HG02840 (cell line): ENCODE results near the gene ZNF438.
A peak's percentile ranks its signal among the peaks of the same experiment; 100 is the strongest.
"Not testable (repeated sequence)": the region's sequence is repeated elsewhere in the genome, so short reads cannot be mapped to it uniquely, and the experiment has no call there.

Source experiments
- ATAC-seq: cut with Tn5 transposase; IDR thresholded peaks from one replicate; pipeline ENCODE4 v1.9.1; 2021; ENCODE audit warnings: mild to moderate bottlenecking, moderate library complexity, moderate number of reproducible peaks; ENCODE audit not compliant: unreplicated experiment, low FRiP score

ZNF438 gene, protein sequence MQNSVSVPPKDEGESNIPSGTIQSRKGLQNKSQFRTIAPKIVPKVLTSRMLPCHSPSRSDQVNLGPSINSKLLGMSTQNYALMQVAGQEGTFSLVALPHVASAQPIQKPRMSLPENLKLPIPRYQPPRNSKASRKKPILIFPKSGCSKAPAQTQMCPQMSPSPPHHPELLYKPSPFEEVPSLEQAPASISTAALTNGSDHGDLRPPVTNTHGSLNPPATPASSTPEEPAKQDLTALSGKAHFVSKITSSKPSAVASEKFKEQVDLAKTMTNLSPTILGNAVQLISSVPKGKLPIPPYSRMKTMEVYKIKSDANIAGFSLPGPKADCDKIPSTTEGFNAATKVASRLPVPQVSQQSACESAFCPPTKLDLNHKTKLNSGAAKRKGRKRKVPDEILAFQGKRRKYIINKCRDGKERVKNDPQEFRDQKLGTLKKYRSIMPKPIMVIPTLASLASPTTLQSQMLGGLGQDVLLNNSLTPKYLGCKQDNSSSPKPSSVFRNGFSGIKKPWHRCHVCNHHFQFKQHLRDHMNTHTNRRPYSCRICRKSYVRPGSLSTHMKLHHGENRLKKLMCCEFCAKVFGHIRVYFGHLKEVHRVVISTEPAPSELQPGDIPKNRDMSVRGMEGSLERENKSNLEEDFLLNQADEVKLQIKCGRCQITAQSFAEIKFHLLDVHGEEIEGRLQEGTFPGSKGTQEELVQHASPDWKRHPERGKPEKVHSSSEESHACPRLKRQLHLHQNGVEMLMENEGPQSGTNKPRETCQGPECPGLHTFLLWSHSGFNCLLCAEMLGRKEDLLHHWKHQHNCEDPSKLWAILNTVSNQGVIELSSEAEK

DNA sequence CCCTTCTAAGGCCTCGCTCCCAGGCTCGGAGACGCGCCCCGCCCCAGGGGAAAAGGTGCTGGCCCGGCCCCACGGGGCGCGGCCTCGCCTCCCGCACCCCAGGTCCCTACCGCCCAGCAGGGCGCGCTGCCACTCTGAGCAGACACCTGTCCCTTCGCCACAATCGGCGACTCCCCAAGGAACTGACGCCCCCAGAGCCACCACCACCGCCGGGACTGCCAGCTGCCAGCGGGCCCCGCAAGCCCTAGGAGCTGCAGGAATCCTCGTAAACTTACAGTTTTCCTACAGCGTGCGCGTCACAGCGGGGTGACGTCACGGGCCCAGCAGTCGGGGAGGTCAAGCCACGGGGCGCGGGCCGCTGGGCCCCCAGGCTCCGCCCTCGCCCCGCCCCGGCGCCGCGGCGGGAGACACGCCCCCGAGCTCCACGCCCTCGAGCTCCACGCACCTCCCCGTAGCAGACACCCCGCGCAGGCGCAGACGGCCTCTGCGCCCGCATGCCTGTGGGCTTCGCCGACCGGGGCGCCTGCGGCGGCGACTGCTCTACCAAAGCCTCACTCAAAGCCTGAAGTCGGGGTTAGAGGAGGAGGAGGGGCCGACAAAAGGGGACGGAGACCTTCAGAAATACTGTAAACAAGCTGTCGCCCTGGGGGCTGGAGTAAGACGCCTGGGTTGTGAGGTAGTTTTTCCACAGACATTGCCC, at the start of gene ZNF438:
Gene ZNF438, minus strand, starts transcription at position 308 of the 700 bp plus-strand sequence. CDS start 154,831 bp downstream, outside the sequence.
- ATAC-seq = peak; percentile 89

DNA sequence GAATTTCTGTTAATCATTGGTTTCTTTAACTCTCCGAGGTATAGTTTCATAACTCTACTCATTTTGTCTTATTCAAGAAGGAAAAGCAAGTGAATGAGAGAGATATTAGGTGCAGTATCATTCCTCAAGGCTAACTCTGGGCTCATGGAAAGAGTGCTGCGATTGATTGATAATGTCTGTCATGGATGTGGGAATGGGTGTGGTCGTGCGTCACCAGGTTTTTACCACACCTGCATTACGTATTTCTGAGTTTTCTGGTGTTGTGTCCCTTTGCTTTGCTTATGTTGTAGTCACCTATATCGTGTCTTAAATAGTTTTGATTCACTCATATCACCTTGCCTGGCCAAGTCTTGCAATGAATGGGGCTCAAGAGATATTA, 44.9 kb upstream of the ZNF438 start:
- no peak for ATAC-seq

DNA sequence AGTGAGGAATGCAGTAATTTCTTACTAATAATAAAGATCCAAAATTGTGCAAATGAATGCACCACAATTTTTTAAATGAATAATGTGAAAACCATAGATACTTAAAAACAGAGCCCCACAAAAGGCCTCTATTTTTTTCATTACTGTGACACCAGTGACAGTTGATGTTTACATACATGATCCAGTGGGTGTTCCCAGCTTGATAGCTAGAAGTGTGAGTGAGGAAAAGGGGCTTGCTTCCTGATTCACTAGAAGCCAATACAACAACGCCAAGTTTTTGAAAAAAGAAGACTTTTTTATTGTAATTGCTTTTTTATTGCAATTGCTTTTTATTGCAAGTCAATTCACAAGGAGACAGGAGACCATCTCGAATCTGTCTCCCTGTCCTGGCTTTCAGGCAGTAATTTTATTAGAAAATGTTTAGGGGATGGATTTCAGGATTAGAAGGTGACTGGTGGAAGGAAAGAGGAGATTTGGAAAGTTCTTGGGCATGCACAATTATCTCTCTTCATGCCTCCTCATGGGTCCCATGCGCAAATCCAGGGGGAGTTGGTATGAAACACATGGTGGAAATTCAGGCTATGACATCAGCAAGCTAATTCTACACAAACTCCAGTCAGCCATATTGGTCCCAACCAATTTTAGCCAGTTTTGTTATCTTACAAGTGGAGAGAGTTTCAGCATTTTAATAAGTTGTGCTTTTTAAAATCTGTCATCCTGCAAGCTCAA, 44.4 kb upstream of the ZNF438 start:
- ATAC-seq = no peak

DNA sequence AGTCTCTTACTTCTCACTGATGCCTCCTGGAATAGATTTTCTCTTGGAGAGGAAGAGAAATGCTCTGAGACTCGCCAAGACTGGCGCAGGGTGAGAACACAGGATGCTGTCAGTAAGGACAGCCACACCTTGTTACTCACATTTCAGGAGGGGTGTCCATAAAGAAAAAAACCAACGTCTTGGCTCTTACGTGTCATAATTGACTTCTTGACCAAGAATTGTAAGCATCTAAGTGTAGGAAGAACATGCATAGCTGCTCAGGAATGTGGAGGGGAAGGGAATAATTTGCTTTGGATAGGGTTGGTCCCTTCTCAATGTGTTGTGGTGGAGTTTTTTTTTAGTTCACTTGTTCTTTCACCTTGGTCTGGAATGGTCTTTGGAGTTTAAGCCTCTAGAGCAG, 43.8 kb upstream of the ZNF438 start:
- ATAC-seq = no peak

DNA sequence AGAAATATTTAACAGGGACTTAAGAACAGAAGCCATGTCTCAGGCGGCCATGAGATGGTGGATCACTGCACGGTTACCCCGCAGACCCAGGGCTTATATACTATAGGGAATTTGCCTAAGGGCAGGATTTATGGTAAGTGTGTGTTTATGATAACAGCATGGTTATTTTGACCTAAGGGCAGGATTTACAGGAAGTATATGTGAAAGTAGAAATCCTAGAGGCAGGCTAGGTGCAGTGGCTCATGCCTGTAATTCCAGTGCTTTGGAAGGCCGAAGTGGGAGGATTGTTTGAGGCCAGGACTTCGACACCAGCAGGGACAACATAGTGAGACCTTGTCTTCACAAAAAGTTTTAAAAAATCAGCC, 43.0 kb upstream of the ZNF438 start:
- ATAC-seq = no peak

DNA sequence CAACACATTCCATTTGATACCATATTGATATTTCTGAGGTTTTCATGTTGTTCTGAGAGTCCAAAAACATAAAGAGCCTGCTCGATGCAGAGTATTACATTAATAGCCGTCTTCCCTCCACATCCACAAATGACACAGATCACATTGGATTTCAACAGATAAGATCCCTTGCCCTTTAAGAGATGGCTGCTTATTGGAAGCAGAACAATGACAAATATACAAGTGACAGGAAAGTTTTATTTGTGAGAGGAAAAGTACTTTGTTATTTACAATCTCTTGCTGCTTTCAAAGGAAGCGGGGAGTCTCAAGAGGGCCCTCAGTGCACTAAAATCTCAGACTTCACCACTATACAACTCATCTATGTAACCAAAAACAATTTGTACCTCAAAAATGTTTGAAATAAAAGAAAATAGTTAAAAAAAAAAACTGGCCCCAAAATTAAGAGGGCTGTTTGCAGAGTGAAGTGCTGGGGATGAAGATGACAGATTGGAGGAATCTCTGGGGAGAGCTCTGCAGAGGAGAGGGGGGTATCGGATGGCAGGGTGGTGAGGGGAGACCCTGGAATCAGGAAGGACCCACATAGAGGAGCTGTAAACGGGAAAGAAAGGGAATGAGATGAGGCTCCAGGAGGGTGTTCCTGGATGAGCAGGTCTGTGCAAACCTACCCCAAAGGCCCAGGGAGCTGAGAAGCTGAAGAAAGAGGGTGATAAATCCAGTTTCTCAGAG, 42.5 kb upstream of the ZNF438 start:
- no peak for ATAC-seq

DNA sequence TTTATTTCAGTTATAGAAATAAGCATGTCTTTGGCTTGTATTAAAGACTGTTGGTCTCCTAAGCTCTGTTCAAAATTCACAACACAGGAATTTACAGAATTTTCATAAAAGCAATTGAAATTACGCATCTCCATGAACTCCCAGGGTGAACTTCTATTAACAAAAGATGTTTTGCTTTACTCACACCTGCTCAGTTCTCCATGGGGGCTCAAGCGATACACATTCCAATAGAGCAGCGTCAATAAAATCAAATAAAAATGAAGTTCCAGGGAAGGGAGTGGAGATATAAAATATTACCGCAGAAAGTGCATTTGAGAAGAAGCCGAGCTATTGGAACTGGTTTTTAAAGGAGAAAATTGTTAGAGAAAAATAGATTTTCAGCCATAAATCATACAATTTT, 41.5 kb upstream of the ZNF438 start:
- no peak for ATAC-seq

DNA sequence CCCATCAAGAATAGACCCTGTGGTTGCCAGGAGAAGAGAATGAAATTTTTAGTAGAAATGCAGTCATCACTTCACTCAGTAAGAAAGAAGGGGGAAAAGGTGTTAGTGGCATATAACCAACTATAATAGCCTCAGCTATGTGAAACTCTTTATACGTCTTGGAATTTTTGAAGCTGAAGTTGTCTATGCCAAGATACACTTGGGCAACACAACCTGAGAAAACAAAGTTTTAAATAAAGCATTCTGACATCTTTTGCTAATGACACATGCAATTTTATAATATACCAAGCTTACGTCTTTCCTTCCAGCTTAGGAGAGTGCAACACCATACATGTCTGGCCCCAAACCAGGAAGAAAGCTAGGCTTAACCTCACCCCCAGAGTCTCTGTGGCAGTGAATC, 40.8 kb upstream of the ZNF438 start:
- no peak for ATAC-seq

DNA sequence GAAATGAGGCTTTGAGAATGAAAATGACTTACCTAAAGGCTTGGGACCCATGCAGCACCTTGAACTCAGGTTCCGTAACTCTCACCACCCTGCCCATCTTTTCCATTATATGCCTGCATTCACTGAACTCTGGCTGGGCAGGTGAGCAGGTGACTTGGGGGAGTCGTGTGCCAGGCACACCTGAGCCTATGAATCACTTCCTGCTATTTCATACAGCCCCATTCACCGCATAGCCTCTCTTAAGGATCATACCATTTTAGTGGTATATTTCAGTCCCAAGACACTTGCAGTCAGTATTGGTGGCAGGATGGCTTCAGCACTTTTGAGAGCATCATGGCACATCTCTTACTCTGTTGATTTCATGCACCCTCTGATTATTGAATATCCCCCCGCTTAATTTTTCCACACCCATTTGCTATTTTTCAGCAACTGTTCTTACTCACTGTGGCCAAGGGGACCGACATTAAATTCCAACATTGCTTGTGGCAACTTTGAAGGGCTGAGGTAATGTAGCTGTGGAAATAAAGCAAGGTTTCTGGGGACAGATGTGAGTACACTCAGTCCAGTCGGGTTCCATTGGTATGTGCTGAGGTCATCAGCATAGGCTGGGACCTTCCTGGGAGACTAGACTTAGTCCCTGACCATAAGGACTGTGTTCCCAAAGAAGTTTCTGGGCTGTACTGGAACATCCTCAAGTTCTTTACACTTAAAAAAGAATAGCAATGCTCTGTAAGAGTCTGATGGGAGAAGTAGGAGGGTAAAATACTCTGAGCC, 39.8 kb upstream of the ZNF438 start:
- ATAC-seq = no peak

DNA sequence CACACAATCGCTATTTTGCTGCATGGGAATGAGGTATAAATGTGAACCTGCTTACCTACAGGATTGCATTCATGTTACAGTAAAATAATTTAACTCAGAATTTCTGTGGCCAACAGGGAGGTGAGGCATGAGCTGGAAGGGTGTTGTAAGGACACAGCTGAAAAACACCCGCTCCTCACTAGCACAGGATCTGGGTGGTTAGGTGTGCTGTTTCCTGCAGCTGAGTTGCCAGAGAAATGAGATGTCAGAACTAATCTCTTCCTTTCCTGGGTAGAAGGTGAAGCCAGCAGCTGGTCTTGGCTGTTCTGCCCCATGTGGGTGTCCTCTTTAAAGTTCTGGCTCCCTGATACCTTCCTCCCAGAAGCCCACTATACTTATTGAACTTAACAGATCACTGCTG, 39.0 kb upstream of the ZNF438 start:
- no peak for ATAC-seq

DNA sequence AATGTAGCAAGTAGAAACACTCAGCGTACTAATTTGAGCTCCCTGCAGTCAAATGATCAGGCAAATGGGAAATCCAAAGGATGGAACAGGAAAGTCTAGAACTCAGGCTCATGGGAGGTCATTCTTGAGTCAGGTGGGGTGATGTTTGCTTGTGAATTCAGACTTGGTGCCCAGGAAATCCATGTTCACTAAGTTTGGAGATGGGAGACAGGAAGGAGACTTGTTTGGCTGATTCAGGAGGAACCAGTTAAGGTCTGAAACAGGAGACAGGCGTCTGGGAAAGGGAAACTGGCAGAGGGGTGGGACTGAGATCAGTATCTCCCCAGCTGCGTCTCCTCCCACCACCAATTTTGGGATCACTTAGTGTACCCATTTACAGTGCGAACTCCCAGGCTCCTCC, 38.4 kb upstream of the ZNF438 start:
- ATAC-seq = no peak

DNA sequence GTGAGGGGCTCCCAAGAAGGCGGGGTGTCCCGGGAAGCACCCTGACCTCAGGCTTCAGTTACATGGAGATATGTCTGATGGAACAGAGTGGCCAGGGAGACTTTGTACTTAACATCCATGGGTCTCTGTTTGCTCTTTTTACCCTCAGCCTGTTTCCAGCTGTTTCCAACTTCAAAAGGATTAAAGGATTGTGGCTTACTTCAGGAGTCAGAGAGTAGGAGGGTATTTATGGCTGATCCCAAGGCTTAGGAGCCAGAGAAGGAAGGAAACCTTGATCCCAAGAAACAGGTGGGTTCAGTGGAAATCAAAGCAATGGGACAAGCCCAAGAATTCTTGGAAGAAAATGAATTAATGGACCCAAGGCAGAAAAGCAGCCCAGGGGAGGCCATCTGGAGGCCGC, 37.7 kb upstream of the ZNF438 start:
- ATAC-seq = no peak

DNA sequence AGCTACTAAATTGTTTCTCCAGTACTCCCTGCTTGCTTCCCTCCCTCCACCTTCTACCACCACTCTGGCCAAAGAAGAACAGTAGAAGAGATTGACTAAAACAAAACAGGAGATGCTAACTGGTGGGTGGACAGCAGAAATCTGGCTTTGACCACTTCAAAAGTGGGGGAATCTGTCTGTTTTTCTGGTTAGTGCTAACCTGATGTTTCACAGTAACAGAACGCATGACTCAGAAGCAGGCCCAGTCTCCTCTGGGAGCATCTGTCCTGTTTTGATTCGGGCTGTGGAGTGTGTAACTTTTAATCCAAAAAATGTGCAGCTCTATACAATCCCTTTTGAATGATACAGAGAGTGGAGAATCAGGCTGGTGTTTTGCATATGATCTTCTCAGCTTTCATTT, 32.7 kb upstream of the ZNF438 start:
- no peak for ATAC-seq

DNA sequence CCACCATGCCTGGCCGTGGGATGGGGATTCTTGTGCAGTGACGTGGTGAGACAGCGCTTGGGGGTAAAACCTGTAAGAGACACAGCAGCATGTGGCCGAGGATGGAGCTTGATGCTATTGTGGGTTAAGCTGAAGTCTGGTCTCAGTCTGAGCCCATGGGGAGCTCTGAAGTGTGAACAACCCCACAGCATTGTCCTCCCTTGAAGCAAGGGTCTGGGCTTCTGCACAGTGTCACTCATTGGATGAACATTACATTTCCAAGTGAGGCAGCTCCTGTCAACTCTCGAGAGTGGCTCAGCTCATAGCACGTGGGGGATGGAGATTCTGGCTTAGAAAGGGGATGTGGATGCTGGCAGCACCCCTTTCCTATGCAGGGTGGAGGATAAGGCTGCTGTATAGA, 32.2 kb upstream of the ZNF438 start:
- no peak for ATAC-seq

DNA sequence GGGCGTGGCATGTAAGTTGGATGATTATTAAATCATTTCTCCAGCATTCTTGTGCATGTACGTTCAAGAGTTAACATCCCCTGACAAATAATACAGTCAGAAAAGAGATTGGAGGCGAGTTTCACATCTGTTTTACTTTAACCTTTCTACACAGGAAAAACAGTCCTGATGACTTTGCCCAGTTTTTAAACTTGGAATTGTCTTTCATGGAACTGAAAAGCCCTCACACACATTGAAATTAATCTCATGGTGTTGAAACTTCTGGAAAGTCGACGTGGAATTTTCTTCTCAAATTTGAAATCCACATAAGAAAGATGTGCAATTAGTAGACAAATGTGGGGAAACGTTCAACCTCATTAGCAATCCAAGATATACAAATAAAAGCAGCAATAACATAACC, 31.2 kb upstream of the ZNF438 start:
- no peak for ATAC-seq

DNA sequence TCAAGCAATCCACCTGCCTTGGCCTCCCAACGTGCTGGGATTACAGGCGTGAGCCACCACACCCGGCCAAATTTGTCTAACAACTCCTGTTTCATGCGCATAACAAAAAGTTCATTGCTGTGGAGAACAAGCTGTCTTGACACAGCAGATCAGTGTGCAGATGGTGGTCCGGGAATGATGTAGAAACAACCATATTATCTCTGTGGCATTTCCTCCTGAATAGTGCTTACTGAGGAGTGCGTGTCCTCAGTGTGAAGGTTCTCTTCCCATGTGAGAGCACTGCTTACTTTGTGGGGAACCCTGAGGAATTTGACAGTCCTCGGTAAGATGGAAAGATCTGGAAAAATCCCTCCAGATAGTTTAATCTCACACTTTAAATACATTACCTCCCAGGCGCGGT, 30.3 kb upstream of the ZNF438 start:
- ATAC-seq = no peak

DNA sequence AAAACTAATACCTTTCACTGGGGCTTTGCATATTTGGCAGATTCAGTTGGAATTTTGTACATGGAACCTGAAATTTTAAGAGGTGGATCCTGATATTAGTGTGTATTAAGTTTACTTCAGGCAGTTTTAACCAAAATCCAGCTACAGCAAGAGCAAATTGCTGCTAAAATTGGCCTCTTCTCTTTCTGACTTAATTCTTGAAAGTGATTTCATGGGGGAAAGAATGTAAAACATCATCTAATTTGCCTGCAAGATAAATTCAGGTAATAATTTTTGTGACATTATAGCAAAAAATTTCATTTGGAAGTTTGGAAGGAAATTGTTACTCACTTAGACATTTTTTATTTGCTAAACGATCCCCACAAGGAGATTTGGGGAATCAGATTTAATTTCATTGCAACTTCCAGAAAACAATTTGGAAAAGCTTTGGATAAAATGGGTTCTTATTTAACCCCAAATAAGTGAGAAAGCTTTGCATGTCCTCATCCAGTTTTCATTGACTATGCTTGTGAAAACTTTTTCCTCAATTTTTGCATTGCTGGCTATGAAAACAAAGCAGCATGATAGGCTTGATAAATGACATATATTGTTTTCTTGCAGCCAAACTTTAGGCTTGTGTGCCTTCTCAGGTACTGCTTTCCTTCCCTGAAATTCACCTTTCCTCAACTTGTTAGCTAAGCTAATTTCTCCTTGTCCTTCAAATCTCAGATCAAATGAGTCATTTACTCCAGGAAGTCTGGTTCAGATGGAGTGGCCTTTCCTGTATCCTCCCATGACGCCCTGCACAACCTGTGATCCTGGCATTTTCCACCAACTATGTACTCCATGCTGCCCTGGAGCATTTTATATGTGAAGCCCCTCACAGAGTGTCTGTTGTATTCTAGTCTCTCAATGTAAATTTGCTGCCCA, 27.4 kb upstream of the ZNF438 start:
- no peak for ATAC-seq

DNA sequence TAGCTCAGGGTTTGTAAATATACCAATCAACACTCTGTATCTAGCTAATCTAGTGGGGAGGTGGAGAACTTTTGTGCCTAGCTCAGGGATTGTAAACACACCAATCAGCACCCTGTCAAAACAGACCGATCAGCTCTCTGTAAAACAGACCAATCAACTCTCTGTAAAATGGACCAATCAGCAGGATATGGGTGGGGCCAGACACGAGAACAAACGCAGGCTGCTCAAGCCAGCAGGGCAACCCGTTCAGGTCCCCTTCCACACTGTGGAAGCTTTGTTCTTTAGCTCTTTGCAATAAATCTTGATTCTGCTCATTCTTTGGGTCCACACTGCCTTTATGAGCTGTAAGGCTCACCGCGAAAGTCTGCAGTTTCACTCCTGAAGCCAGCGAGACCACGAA, 25.0 kb upstream of the ZNF438 start:
- ATAC-seq = not testable (repeated sequence)
